Subcutaneous adipose tissue (tissue), 4 donors: ENCODE data around the gene PPP2R5A. TPM values are rescaled to one million over a fixed set of nuclear protein-coding genes. Genes with fewer than 3 reads are reported as not detected.

Experiments used
- CTCF ChIP-seq: fragments of 450-650 bp; IDR thresholded peaks from one replicate; pipeline ENCODE4 v1.5.1; 2016; ENCODE audit warnings: low read depth, mild to moderate bottlenecking, control low read depth, antibody characterized with exemption, moderate library complexity
- total RNA-seq, 4 donors: library from RNA; depleted of rRNA; stranded (reverse); fragments of >200 nt; gene quantifications; one replicate each; pipeline ENCODE4 v1.1.0, GENCODE V29; 2016

Gene PPP2R5A
- total RNA-seq, 4 donors from 2014 or later, result 84.5 to 130 (median 106) TPM

GRCh38 chr1:212344905-212345304 is 59.7 kb downstream of the PPP2R5A start:
- no peak for TF ChIP-seq CTCF

- TF ChIP-seq CTCF, result no peak
Measured at GRCh38 chr1:212346601-212347000, 61.4 kb downstream of the PPP2R5A start.

- no peak for TF ChIP-seq CTCF
Measured at GRCh38 chr1:212351588-212352362, 66.6 kb downstream of the PPP2R5A start.

GRCh38 chr1:212353181-212353580 is 68.0 kb downstream of the PPP2R5A start:
- no peak for TF ChIP-seq CTCF

- TF ChIP-seq CTCF, result no peak
Measured at GRCh38 chr1:212354464-212354863, 69.3 kb downstream of the PPP2R5A start.

- no peak for TF ChIP-seq CTCF
Measured at GRCh38 chr1:212355230-212355969, 70.2 kb downstream of the PPP2R5A start.

- TF ChIP-seq CTCF, result no peak
Measured at GRCh38 chr1:212359794-212360479, 74.7 kb downstream of the PPP2R5A start.
